Coronary artery (tissue), 2 donors: Measurements from ENCODE around the gene PTTG1IP.
A peak's percentile ranks its signal among the peaks of the same experiment; 100 is the strongest.

Source experiments
- DNase-seq: peaks from one replicate; pipeline ENCODE4 v3.0.0-alpha.2; 2017; ENCODE audit warnings: low spot score
- H3K27ac ChIP-seq, 2 donors: fragments of 200-600 bp; sonication (generic); one replicate each; pipeline ENCODE4 v1.5.1; 2016 to 2019
- H3K4me3 ChIP-seq: fragments of 200-600 bp; sonication (generic); 2 replicates; pipeline ENCODE4 v1.5.1; 2016; ENCODE audit warnings: mild to moderate bottlenecking, moderate library complexity
- TF ChIP-seq, protein P1 (sequence below): fragments of 200-600 bp; sonication (generic); IDR thresholded peaks from one replicate; pipeline ENCODE4 v1.5.1; 2019; ENCODE audit warnings: antibody characterized with exemption

Gene PTTG1IP

DNA sequence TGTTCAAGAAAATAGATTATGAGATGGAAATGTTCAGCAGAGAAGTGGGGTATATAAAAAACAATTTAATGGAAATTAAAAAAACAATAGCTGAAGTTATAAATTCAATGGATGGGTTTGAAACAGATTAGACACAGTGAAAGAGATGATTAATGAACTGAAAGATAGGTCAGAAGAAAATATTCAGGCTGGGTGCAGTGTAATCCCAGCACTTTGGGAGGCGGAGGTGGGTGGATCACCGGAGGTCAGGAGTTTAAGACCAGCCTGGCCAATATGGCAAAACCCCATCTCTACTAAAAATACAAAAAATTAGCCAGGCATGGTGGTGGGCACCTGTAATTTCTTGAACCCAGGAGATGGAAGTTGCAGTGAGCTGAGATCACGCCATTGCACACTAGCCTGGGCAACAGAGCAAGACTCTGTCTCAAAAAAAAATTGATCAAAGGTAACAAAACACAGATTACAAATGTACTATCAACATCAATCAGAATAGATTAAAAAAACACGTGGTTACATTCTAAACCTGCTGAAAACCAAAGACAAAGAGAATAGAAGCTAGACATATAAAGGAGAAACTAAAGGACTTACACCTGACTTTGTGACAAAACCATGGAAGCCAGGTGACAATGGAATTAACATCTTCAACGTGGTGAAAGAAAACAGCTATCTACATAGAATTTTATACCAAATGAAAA is 50.9 kb downstream of the PTTG1IP start:
- Histone ChIP-seq H3K27ac (no peak overlapping the region), H3K4me3 (no peak overlapping the region)
- TF ChIP-seq, protein P1, sequence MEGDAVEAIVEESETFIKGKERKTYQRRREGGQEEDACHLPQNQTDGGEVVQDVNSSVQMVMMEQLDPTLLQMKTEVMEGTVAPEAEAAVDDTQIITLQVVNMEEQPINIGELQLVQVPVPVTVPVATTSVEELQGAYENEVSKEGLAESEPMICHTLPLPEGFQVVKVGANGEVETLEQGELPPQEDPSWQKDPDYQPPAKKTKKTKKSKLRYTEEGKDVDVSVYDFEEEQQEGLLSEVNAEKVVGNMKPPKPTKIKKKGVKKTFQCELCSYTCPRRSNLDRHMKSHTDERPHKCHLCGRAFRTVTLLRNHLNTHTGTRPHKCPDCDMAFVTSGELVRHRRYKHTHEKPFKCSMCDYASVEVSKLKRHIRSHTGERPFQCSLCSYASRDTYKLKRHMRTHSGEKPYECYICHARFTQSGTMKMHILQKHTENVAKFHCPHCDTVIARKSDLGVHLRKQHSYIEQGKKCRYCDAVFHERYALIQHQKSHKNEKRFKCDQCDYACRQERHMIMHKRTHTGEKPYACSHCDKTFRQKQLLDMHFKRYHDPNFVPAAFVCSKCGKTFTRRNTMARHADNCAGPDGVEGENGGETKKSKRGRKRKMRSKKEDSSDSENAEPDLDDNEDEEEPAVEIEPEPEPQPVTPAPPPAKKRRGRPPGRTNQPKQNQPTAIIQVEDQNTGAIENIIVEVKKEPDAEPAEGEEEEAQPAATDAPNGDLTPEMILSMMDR: no peak
- DNase-seq: no peak

DNA sequence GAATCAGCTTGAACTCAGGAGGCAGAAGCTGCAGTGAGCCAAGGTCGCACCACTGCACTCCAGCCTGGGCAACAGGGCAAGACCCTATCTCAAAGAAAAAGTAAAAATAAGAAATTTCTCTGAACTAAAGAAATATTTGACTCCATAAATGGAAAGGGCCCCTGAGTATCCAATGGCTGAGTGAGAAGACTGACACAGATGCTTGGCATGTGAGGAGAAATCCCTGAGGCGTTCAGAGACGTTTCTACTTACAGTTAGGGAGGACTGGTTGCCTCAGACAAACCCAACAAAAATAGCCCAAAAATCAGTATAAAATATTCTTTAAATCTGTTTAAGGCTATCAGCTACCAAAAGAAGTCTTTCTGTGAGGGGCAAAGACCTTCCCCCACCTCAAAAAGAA is 52.6 kb downstream of the PTTG1IP start:
- DNase-seq: no peak
- no peak overlapping the region for H3K27ac ChIP-seq
- H3K4me3 ChIP-seq: no peak overlapping the region
- TF ChIP-seq, protein P1: no peak

DNA sequence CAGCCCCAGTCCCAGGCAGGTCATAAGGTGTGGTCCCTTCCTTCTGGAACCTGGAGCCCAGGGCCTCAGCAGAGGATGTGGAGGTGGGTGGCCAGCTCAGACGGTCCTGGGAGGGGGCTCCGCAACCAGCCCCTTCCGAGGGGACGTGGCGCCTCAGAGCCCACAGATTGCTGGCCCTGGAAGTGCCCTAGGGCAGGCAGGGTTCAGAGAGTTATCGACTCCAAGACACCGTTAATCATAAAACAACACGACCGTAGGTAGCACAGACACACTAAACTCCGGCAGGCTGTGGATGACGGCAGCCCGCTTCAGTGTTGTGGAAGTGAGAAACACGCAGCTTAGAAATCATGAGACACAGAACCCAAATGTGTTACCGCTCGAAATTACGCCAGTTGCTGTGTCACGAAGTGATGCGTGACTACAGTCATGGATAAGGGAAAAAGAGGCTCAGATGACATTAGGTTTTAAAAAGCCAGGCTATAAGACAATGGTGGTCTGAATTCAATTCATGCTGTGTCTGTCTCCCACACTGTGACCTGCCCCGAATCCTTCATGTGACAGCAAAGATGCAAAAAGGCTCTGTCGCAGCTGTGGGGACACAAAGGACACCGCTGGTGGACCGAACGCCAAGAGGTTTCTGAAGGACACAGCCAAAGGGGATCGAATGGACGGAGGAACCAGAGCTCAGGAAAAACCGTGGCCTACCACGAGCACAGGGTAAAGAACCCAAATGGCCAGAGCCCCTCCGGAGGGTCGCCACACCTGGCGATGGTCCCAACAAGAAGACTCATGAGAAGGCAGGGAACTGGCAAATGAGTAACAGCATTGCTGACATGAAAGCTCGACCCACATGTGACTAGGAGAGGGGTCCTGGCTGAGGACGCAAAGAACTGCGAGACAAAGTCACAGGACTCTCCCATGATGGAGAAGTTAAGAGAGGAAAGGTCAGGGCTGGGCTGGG is 53.9 kb downstream of the PTTG1IP start:
- H3K27ac ChIP-seq: no peak overlapping the region

DNA sequence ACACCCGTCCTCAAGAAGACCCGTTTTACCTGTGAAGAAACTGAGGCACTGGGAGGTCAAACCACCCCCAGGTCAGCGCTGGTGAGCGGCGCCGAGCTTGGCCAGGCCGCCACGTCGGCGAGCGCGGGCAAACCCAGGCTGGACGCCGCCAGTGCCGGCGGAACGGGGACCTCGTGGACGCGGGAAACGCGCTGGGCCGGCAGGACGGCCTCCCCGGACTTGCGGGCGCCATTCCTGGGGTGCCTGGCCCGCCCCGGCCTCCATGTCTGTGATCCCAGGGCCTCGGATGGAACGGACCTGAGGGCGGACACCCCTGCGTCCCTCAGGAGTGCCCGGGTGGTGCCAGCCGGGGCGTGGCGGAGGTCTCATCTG is 54.9 kb downstream of the PTTG1IP start:
- Histone ChIP-seq H3K4me3 (peak overlapping the region; percentile 77), H3K27ac (peak overlapping the region; percentile 82 to 94)
- TF ChIP-seq, protein P1: no peak
- no peak for DNase-seq

More for the DNA sequence above, 53.9 kb downstream of the PTTG1IP start:
- H3K4me3 ChIP-seq: no peak overlapping the region
- no peak for DNase-seq
- TF ChIP-seq, protein P1: no peak

DNA sequence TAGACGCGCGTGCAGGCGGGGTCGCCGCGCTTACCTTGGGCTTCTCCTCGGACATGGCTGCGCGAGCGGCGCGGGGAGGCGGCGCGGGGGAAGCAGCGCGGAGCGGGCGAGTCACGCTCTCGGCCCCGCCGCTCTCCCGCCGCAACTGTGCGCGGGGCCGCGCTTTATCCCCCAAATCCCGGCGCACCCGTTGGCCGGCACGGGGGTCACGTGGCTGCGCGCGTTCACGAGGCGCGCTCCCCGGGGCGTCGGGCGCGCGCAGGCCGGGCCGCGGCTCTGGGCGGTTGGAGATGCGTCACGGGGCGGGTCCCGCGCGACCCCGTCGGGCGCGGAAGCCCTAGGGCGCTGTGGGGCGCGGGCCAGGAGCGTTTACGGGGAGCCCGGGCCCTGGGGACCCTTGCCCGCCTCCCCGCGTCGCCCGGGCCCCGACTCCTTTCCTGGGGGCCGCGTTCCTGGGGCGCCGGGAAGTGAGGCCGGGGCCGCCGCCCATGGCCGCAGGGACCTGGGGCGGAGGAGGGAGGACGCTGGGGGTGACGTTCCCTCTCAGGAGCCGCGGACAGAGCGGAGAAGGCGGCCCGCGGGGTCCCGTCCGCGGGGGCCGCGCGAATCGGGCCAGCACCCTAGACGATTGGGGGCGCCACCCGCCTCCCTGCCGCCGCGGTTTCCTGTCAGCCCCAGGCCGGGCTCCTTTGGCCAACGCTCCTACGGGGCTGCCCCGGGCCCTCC is 55.4 kb downstream of the PTTG1IP start, which contains the start of gene SUMO3:
SUMO3 (minus strand) TSS at position 149 of the 726 bp plus-strand sequence; CDS start at position 55, 94 bp downstream.
- TF ChIP-seq, protein P1: no peak
- peak within 1 kb of the TSS; percentile 77 for H3K4me3 ChIP-seq
- DNase-seq: peak; percentile 85
- peak within 1 kb of the TSS; percentile 82 to 94 for H3K27ac ChIP-seq

DNA sequence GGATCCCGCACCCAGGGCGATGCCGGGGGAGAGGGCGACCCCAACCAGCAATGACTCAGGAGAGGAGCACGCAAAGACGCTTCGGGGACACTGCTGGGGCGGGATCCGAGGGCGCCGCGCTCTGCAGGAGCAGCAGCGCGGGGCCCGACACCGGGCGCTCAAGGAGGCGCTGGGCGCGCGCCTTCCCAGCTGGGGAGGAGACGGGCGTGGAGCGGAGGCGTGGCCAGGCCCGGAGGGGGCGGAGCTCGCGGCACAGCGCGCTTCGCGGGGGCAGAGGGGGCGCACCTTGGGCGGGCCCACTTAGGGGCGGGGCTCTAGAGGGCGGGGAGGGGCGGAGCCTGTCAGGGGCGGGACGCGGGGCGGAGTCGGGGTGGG is 56.0 kb downstream of the PTTG1IP start:
- H3K27ac ChIP-seq: peak overlapping the region in 1 of 2 donors; percentile 94
- TF ChIP-seq, protein P1: no peak
- DNase-seq: peak; percentile 92
- peak overlapping the region; percentile 77 for H3K4me3 ChIP-seq
